ENCODE results near the gene TRMO. TPM values are rescaled to one million over a fixed set of nuclear protein-coding genes. Genes with fewer than 3 reads are reported as not detected.

The TRMO gene
- total RNA-seq, 1 donor = 61.8 TPM

DNA sequence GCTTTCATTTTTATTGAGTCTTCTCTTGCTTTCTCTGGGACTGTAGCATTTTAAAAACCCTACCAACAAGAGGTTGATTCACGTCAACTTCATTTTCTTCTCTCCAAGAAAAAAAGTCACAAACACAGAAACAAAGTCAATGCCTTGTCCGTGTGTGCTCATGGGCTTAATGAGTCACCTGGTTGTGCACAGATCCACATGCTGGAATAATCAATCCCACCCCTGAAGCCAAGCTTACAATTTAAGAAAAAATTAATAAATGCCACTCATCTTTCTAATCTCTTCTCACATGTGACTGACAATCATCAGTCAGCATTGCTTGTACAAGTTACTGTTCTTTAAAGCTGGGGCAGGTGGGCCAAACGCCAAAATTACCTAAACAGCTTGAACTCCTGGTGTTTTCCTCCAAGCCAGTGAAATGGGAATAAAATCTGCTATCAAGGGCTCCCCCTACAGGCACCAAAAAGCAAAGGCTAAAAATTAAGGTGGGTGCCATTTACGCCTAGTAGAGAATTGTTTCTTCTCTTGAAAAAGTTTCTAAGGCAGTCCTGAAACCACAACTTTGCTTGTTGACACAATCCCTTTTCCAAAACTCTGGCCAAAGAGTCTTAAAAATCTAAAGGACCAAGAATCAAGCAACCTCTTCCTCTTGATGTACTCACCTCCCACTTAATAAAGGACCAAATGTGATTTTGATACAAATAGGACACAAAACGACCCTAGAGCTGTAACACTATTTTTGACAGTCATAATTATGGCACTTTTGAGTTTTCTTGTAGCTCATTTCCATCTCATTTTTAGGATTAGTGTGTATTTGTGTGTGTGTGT, 21.3 kb downstream of the TRMO start:
- Histone ChIP-seq H3K9me3 (ENCODE audit: low read depth, low read length) (no peaks in the 10 kb centered on the region), H3K4me3 (ENCODE audit: low read length) (no peak overlapping the region), H3K4me1 (ENCODE audit: insufficient read depth, low read length) (peaks cover 28% of the 10 kb centered on the region), H3K27me3 (ENCODE audit: insufficient read depth, low read length) (no peaks in the 10 kb centered on the region)

DNA sequence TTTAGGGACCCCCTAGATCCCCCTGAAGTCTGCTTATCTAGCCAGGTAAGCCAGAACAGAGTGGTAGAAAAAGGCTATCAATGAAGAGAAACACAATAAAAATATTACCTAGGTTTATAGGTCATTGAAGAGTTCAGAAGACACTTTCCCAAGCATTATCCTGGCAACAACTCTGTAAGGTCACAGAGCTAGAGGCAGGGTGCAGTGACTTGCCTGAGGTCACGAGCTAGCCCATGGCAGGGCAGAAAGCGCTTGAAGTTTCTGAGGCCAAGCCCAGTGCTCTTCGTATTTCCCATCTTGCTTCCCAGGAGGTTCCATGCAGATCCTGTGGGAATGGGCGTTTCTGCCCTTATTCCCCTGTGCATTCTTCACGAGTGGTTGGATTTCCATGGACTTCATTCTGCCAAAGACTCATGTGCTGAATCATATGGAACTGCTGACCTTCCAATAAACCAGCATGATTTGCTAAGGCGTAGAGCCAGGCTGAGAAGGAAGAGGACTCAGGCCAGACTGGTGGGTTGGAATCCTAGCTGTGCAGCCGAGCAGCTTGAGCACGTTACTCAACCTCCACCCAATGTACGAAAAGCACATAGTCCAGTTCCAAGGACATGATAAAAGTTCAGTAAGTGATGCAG, 22.1 kb downstream of the TRMO start:
- Histone ChIP-seq H3K9me3 (ENCODE audit: low read depth, low read length) (no peaks in the 10 kb centered on the region), H3K4me1 (ENCODE audit: insufficient read depth, low read length) (peaks cover 20% of the 10 kb centered on the region), H3K4me3 (ENCODE audit: low read length) (no peak overlapping the region), H3K27me3 (ENCODE audit: insufficient read depth, low read length) (no peaks in the 10 kb centered on the region)

DNA sequence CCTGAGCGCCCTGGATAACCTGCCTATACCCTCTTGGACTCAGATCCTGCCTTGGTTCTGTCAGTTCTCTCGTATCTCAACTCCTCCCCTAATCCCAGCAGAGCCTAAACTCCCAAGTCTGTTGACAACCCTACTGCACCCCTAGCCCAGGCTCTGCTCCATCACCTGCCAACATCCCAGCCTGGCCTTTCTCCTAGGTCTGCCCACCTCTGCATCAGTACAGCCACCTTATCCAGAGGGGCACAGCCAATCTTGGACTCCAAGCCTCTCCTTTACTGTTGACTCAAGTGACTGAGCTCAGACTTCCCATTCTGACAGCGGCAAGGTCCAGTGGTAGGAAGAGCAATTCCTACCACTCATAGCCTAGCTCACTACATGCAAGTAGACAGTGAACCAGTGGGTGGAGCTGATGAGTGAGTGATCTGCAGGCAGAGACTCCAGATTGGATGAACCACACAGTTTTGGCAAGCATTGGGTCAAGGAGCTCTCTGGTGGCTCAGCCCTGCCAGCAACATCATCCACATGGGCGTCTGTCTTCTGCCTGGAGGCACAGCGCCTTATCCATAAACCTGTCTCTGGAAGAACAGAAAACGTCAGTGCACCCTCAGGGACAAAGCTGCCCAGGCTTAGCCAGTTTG, 26.5 kb downstream of the TRMO start:
- H3K4me1 ChIP-seq (ENCODE audit: insufficient read depth, low read length) = no peaks in the 10 kb centered on the region

DNA sequence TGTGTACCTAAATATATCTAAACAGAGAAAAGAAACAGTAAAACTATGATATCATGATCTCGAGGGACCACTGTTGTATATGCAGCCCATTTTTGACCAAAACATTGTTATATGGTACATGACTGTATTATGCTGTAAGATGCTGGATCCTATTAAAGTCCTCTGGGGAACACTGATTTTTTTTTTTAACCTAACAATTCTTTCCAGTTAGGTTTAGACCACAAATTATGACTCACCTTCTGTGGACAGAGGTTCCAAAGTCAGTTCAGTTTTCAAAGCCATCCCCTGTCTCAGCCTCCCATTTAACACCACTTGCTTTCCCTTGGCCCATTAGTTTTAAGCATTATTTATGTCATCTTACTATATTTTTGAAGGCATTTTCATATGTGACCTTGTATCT, 27.1 kb downstream of the TRMO start:
- Histone ChIP-seq H3K9me3 (ENCODE audit: low read depth, low read length) (no peaks in the 10 kb centered on the region), H3K4me1 (ENCODE audit: insufficient read depth, low read length) (no peaks in the 10 kb centered on the region), H3K4me3 (ENCODE audit: low read length) (no peak overlapping the region)

More for the DNA sequence above, 26.5 kb downstream of the TRMO start:
- H3K27me3 ChIP-seq (ENCODE audit: insufficient read depth, low read length) = no peaks in the 10 kb centered on the region
- no peak overlapping the region for H3K4me3 ChIP-seq (ENCODE audit: low read length)
- H3K9me3 ChIP-seq (ENCODE audit: low read depth, low read length) = no peaks in the 10 kb centered on the region

DNA sequence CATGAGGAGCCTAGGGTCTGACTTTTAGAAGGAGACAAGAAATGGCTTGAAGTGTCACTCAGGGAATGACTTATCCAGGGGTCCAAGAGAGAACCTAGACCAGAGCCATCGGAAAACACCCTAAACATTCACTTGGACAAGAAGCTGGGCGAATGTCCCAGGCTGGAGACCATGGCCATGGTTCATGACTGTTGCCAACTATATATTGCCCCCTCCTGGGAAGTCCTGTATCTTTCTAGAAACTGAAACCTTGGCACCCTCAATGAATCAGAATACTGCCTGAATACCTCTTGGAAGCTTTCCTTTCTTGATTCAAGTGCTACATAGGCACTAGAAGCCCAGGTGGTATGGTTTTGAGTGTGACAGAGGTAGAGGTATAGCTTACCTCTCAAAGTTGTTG, 29.9 kb downstream of the TRMO start:
- Histone ChIP-seq H3K27me3 (ENCODE audit: insufficient read depth, low read length) (no peaks in the 10 kb centered on the region), H3K9me3 (ENCODE audit: low read depth, low read length) (no peaks in the 10 kb centered on the region), H3K4me3 (ENCODE audit: low read length) (no peak overlapping the region), H3K4me1 (ENCODE audit: insufficient read depth, low read length) (no peaks in the 10 kb centered on the region)

More for the DNA sequence above, 27.1 kb downstream of the TRMO start:
- H3K27me3 ChIP-seq (ENCODE audit: insufficient read depth, low read length) = no peaks in the 10 kb centered on the region

DNA sequence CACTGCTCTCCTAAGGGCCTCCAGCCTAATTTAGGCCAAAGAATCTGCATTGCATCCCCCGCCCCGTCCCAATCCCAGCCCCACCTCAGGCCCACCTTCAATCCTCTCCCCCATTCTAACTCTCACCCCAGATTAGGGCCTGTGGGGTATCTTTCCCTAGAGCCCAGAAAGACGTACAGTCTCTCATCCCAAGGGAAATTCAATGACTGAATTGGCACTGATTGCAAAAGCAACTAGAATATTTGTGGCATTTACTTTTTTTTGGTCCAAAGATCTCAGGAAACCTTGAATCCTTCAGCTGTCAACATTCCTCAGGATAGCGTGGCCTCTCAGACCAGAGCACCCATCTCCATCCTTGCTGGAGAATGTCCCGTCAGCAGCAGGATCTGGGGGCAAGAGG, 30.6 kb downstream of the TRMO start:
- no peak overlapping the region for H3K4me3 ChIP-seq (ENCODE audit: low read length)
- no peaks in the 10 kb centered on the region for H3K9me3 ChIP-seq (ENCODE audit: low read depth, low read length)
- H3K4me1 ChIP-seq (ENCODE audit: insufficient read depth, low read length) = no peaks in the 10 kb centered on the region
- H3K27me3 ChIP-seq (ENCODE audit: insufficient read depth, low read length) = no peaks in the 10 kb centered on the region

DNA sequence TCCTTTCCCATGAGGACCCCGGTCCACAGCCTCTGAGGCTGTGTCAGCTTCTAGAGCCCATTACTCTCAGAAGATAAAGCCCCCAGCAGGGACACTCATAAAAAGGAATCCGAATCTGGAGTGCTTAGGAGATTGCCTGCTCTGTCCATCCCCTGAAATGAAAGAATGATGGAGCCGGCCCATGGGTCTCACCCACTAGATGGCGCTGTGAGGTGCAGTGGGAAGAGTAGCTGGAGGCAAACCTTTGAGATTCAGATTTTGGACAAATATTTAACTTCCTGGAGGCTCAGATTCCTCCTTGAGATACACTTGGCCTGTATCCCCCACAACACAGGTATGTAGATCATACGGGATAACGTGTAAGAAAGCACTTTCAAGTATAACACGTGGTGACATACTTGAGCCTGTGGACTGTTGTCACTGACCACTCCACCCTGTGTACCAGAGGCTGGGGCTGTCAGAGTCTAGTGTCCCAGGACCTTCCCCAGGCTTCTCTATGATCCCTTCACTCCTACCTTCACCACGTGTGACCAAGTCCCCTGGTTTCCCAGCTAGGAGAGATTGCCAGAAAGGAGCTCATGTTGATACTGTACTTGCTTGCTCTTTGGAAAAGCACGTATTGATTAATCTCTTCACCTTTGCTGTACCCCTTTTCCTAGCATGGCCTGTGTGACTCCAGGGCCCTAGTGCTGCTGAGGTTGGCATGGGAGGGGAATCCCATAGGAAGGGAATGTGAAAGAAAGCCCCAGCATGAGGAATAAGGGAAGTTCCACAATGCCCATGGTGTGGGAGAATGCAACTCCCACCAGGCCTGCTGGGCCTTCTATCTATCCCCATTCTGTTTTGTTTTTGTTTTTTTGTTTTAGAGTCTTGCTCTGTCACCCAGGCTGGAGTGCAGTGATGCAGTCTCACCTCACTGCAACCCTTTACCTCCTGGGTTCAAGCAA, 32.1 kb downstream of the TRMO start:
- Histone ChIP-seq H3K9me3 (ENCODE audit: low read depth, low read length) (no peaks in the 10 kb centered on the region), H3K4me3 (ENCODE audit: low read length) (no peak overlapping the region), H3K4me1 (ENCODE audit: insufficient read depth, low read length) (no peaks in the 10 kb centered on the region), H3K27me3 (ENCODE audit: insufficient read depth, low read length) (no peaks in the 10 kb centered on the region)

DNA sequence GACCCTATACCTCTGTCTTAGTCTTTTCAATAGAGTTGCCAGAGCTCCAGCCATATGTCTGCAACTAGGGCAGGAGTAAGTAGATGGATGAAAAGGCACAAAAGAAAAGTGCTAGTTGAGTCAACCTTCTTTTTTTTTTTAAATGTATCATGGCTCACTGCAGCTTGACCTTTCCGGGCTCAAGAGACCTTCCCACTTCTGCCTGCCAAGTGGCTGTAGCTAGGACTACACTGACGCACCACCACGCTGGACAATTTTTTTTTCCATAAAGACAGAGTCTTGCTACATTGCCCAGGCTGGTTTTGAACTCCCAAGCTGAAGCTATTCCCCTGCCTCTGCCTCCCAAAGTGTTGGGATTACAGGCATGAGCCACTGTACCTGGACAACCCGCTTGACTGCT, 42.0 kb downstream of the TRMO start:
- H3K27me3 ChIP-seq (ENCODE audit: insufficient read depth, low read length) = peaks cover 19% of the 10 kb centered on the region
- peaks cover 14% of the 10 kb centered on the region for H3K4me1 ChIP-seq (ENCODE audit: insufficient read depth, low read length)
- H3K9me3 ChIP-seq (ENCODE audit: low read depth, low read length) = no peaks in the 10 kb centered on the region
- H3K4me3 ChIP-seq (ENCODE audit: low read length) = no peak overlapping the region

DNA sequence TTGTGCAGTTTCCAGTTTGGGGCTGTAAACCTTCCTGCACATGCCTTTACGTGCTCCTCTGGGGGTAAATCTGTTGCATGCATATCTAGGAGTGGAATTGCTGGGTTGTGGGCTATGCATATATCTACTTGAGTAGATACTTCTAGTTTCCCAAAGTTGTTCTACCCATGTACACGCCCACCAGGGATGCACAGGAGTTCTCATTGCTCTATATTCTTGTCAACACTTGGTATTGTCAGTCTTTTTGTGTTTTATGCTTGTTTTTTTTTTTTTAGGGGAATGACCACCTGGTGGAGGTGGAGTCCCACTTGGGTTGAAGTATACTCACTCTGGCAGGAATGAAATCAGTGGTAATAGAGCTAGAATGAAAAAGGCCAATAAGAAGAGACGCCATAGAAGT, 46.2 kb downstream of the TRMO start:
- Histone ChIP-seq H3K9me3 (ENCODE audit: low read depth, low read length) (no peaks in the 10 kb centered on the region), H3K4me3 (ENCODE audit: low read length) (no peak overlapping the region), H3K27me3 (ENCODE audit: insufficient read depth, low read length) (peaks cover 8% of the 10 kb centered on the region), H3K4me1 (ENCODE audit: insufficient read depth, low read length) (peaks cover 14% of the 10 kb centered on the region)

DNA sequence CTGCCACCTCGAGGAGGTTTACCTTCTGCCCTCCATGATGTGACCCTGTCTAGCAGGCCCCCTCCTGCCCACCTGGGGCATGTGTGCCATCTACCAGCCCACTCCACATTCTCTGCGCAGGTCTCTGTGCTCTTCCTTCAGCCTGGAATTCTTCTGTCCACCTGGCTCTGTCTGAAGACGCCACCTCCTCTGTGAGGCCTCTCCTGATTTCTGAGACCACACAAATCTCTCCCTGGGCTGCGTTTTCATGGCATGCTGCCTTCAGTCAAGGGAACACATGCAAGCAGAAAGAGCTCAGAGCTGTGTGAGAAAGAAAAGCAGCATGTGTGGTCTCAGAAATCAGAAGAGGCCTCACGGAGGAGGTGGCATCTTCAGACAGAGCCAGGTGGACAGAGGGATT, 47.2 kb downstream of the TRMO start:
- peaks cover 11% of the 10 kb centered on the region for H3K27me3 ChIP-seq (ENCODE audit: insufficient read depth, low read length)
- no peak overlapping the region for H3K4me3 ChIP-seq (ENCODE audit: low read length)
- peaks cover 14% of the 10 kb centered on the region for H3K4me1 ChIP-seq (ENCODE audit: insufficient read depth, low read length)
- no peaks in the 10 kb centered on the region for H3K9me3 ChIP-seq (ENCODE audit: low read depth, low read length)

DNA sequence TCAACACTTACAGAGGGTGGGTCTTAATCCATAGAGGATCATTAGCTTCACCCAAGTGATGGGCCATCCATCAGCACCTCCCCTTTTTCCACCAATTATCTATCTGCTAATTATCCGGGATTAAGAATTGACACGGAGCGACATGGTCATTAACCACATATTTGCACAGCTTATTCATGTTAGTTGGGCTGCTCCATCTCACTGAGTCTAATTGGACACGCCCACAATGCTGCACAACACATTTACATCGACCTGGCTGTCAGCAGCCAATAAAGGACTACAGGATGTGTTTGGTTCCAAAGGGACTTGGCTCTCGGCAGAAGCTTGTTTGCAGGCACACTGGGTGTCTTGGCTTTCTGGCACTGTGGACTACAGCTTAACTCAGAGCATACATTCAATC, 47.7 kb downstream of the TRMO start:
- H3K4me3 ChIP-seq (ENCODE audit: low read length) = no peak overlapping the region
- H3K9me3 ChIP-seq (ENCODE audit: low read depth, low read length) = no peaks in the 10 kb centered on the region
- peaks cover 12% of the 10 kb centered on the region for H3K27me3 ChIP-seq (ENCODE audit: insufficient read depth, low read length)
- H3K4me1 ChIP-seq (ENCODE audit: insufficient read depth, low read length) = peaks cover 14% of the 10 kb centered on the region

DNA sequence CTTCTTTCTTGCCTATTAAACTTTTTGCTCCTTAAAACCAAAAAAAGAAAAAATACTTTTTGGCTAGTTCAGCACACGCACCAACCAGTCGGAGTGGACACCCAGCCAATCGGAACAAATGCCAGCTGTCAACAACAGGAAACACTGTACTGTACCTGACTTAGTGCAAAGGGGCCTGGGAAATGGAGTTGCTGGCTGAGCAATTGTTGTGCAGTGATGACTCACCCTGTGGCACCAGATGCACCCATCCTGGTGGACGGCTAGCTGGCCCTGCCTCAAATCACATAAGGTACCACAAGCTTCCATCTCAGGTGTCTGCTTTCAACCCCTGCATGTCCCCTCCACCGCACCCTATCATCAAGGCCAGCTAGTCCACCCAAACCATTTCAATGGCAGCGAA, 48.4 kb downstream of the TRMO start:
- Histone ChIP-seq H3K27me3 (ENCODE audit: insufficient read depth, low read length) (peaks cover 15% of the 10 kb centered on the region), H3K4me1 (ENCODE audit: insufficient read depth, low read length) (peaks cover 14% of the 10 kb centered on the region), H3K4me3 (ENCODE audit: low read length) (no peak overlapping the region), H3K9me3 (ENCODE audit: low read depth, low read length) (no peaks in the 10 kb centered on the region)

DNA sequence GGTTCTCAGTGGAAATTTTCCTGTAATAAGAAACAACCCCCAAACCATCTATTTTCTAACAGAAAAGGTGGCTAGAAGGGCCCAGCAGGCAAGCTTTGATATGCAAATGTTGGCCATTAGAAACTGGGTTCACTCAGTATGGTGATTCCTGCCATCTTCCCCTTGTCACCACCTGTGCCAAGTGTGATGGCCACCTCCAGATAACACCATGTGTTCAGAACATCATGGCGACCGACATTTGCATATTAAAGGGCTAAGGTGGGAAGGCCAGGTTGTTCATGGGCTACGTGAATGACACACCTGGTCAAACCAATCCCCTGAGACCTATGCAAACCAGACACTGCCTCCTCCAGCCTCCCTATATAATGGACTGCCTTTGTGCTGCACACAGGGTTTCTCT, 48.9 kb downstream of the TRMO start:
- H3K27me3 ChIP-seq (ENCODE audit: insufficient read depth, low read length) = peaks cover 19% of the 10 kb centered on the region
- H3K4me3 ChIP-seq (ENCODE audit: low read length) = no peak overlapping the region
- H3K9me3 ChIP-seq (ENCODE audit: low read depth, low read length) = no peaks in the 10 kb centered on the region
- peaks cover 14% of the 10 kb centered on the region for H3K4me1 ChIP-seq (ENCODE audit: insufficient read depth, low read length)

DNA sequence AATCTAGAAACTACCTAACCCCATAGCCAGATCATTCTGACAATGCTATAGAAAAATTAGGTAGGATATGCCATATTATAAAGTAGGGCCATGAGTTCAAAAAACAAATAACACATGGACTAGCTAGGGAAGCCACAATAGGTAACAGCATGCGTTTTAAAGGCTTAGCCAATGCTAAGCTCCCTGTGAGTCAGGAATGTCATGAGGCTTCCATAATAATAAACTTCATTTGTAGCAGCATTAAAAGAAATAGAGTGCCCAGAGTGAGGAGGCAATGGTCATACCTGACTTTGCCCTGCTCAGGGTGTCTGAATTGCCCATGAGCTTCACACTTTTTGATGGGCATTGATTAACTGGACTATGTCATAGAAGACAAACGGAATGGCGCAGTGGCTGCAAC, 53.4 kb downstream of the TRMO start:
- Histone ChIP-seq H3K9me3 (ENCODE audit: low read depth, low read length) (peaks cover 18% of the 10 kb centered on the region), H3K4me1 (ENCODE audit: insufficient read depth, low read length) (peaks cover 4% of the 10 kb centered on the region), H3K4me3 (ENCODE audit: low read length) (no peak overlapping the region), H3K27me3 (ENCODE audit: insufficient read depth, low read length) (peaks cover 46% of the 10 kb centered on the region)

DNA sequence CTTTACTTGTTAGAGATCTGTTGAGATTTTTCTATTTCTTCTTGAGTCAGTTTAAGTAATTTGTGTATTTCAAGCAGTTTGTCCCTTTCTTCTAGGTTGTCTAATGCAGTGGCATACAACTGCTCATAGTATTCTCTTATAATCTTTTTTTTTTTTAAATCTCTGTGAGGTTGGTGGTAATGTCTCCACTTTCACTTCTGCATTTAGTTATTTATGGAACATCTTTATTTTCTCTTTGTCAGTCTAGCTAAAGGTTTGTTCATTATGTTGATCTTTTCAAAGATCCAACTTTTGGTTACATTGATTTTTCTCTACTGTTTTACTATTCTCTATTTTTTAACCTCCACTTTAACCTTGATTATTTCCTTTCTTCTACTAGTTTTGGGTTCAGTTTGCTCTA, 55.5 kb downstream of the TRMO start:
- Histone ChIP-seq H3K4me3 (ENCODE audit: low read length) (no peak overlapping the region), H3K9me3 (ENCODE audit: low read depth, low read length) (peaks cover 18% of the 10 kb centered on the region), H3K27me3 (ENCODE audit: insufficient read depth, low read length) (peaks cover 62% of the 10 kb centered on the region), H3K4me1 (ENCODE audit: insufficient read depth, low read length) (peaks cover 4% of the 10 kb centered on the region)
